Osteoblast (primary cell): ENCODE data around the gene FARSB. TPM values are rescaled to one million over a fixed set of nuclear protein-coding genes. Genes with fewer than 3 reads are reported as not detected.

Source experiments
- DNase-seq: peaks from one replicate; pipeline ENCODE4 v3.0.0; 2011; ENCODE audit warnings: low spot score, mixed read lengths; ENCODE audit not compliant: insufficient read length; ENCODE audit errors: missing footprints
- H2AFZ ChIP-seq: 2 replicates; pipeline ENCODE4 v1.6.0; 2011; ENCODE audit warnings: mild to moderate bottlenecking, low read length
- H3K27ac ChIP-seq: 2 replicates; pipeline ENCODE4 v1.5.1; 2011; ENCODE audit warnings: mild to moderate bottlenecking, low read depth, low read length, moderate library complexity
- H3K27me3 ChIP-seq: 2 replicates; pipeline ENCODE4 v1.6.0; 2012; ENCODE audit warnings: mild to moderate bottlenecking, control low read depth, inconsistent platforms, low read length, moderate library complexity; ENCODE audit not compliant: insufficient read depth
- H3K36me3 ChIP-seq: 2 replicates; pipeline ENCODE4 v1.5.1; 2011; ENCODE audit warnings: mild to moderate bottlenecking, low read length, control low read depth, moderate library complexity; ENCODE audit not compliant: insufficient read depth
- H3K4me1 ChIP-seq: 2 replicates; pipeline ENCODE4 v1.5.1; 2011; ENCODE audit warnings: mild to moderate bottlenecking, low read length, control low read depth, moderate library complexity; ENCODE audit not compliant: insufficient read depth
- H3K4me2 ChIP-seq: 2 replicates; pipeline ENCODE4 v1.6.0; 2011; ENCODE audit warnings: mild to moderate bottlenecking, low read length; ENCODE audit not compliant: insufficient read depth
- H3K4me3 ChIP-seq: fragments of 200-600 bp; sonication (generic); 3 replicates; pipeline ENCODE4 v1.5.1; 2012; ENCODE audit warnings: mild to moderate bottlenecking, low read length, inconsistent platforms; ENCODE audit not compliant: insufficient read depth
- H3K79me2 ChIP-seq: 2 replicates; pipeline ENCODE4 v1.6.0; 2012; ENCODE audit warnings: mild to moderate bottlenecking, low read length, control low read depth, inconsistent platforms; ENCODE audit not compliant: insufficient read depth
- H3K9me3 ChIP-seq: 2 replicates; pipeline ENCODE4 v1.5.1; 2011; ENCODE audit warnings: low read depth, low read length, control low read depth
- H4K20me1 ChIP-seq: 2 replicates; pipeline ENCODE4 v1.6.0; 2012; ENCODE audit warnings: mild to moderate bottlenecking, low read length, control low read depth; ENCODE audit not compliant: insufficient read depth
- total RNA-seq: library from RNA; depleted of rRNA; stranded (reverse); fragments of >200 nt; gene quantifications from 2 replicates; pipeline ENCODE4 v1.2.3, GENCODE V29; 2012
- TF ChIP-seq, protein P1 (sequence below): IDR thresholded peaks from 2 replicates; pipeline ENCODE4 v1.5.1; 2011; ENCODE audit warnings: mild to moderate bottlenecking, low read depth, low read length, moderate library complexity; ENCODE audit errors: extremely low read depth

The FARSB gene
- total RNA-seq, 1 donor = 15.2 TPM

DNA sequence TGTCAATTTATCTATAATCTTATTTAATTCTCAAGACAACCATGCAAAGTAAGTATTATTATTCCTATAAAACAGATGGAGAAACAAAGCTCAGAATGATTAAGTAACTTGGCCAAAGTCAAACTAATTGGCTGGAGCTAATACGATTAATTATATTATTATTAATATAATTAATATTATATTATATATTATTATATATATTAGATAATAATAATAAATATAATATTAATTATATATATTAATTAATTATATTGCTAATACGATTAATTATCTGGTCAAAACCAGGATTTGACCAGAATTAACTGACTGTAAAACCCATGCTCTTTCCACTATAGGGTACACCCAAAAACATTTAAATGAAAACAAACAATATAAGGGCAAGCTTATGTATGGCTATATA, 52.4 kb downstream of the FARSB start:
- Histone ChIP-seq H3K9me3 (no peaks in the 10 kb centered on the region), H3K36me3 (peaks cover 10% of the 10 kb centered on the region)

DNA sequence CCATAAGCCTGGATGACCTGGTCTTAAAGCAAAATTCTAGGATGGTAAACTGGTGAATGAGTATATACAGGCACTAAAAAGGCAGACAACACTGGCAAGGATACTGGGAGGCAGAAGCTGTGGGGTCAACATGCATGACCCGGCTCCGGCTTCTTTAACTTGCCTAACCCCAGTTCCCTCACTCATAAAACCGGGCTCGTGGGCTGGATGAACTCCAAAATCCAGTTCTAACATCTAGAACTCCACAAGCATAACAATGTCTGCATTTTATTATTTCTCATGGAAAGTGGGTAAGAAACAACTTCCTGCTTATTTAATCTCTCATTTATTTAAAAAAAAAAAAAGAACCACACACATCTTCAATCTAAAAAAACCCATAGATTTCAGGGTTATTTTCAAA, 57.3 kb downstream of the FARSB start:
- no peak overlapping the region for H3K27ac ChIP-seq
- peaks cover 16% of the 10 kb centered on the region for H3K4me1 ChIP-seq
- no peaks in the 10 kb centered on the region for H4K20me1 ChIP-seq
- no peaks in the 10 kb centered on the region for H3K27me3 ChIP-seq
- no peak overlapping the region for H2AFZ ChIP-seq
- H3K79me2 ChIP-seq = peaks cover 2% of the 10 kb centered on the region
- DNase-seq = no peak
- TF ChIP-seq, protein P1, sequence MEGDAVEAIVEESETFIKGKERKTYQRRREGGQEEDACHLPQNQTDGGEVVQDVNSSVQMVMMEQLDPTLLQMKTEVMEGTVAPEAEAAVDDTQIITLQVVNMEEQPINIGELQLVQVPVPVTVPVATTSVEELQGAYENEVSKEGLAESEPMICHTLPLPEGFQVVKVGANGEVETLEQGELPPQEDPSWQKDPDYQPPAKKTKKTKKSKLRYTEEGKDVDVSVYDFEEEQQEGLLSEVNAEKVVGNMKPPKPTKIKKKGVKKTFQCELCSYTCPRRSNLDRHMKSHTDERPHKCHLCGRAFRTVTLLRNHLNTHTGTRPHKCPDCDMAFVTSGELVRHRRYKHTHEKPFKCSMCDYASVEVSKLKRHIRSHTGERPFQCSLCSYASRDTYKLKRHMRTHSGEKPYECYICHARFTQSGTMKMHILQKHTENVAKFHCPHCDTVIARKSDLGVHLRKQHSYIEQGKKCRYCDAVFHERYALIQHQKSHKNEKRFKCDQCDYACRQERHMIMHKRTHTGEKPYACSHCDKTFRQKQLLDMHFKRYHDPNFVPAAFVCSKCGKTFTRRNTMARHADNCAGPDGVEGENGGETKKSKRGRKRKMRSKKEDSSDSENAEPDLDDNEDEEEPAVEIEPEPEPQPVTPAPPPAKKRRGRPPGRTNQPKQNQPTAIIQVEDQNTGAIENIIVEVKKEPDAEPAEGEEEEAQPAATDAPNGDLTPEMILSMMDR = no peak
- H3K4me2 ChIP-seq = no peak overlapping the region
- no peaks in the 10 kb centered on the region for H3K9me3 ChIP-seq
- no peak overlapping the region for H3K4me3 ChIP-seq
- H3K36me3 ChIP-seq = peaks cover 16% of the 10 kb centered on the region

More for the DNA sequence above, 52.4 kb downstream of the FARSB start:
- no peaks in the 10 kb centered on the region for H3K27me3 ChIP-seq
- TF ChIP-seq, protein P1 = no peak
- H3K4me2 ChIP-seq = no peak overlapping the region
- DNase-seq = no peak
- H3K4me3 ChIP-seq = no peak overlapping the region
- peaks cover under 1% of the 10 kb centered on the region for H3K4me1 ChIP-seq
- H3K27ac ChIP-seq = no peak overlapping the region
- no peak overlapping the region for H2AFZ ChIP-seq
- H3K79me2 ChIP-seq = peaks cover 2% of the 10 kb centered on the region
- H4K20me1 ChIP-seq = no peaks in the 10 kb centered on the region

DNA sequence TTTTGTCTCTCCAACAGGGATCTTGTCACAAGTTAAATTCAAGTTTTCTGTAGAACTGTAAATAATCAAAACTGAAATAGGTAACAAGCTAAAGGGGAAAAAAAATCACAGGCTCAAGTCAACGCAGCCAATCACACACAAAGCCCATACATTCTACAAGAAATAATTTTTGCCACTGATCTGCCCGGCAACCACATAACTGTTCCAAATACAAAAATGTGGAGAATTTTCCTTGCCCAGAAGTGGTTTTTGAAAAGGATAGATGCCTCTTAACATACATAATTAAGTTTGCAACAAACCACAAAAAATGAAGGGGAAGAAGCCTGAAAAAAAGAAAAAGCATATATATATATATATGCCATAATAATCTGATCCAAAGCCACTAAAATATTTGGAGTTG, 60.3 kb downstream of the FARSB start:
- Histone ChIP-seq H3K4me3 (no peak overlapping the region), H3K27me3 (no peaks in the 10 kb centered on the region), H3K4me1 (peaks cover 16% of the 10 kb centered on the region), H3K9me3 (no peaks in the 10 kb centered on the region), H4K20me1 (no peaks in the 10 kb centered on the region), H3K79me2 (peaks cover 2% of the 10 kb centered on the region), H2AFZ (no peak overlapping the region), H3K27ac (no peak overlapping the region), H3K36me3 (peaks cover 26% of the 10 kb centered on the region), H3K4me2 (no peak overlapping the region)
- TF ChIP-seq, protein P1 = no peak
- DNase-seq = no peak

DNA sequence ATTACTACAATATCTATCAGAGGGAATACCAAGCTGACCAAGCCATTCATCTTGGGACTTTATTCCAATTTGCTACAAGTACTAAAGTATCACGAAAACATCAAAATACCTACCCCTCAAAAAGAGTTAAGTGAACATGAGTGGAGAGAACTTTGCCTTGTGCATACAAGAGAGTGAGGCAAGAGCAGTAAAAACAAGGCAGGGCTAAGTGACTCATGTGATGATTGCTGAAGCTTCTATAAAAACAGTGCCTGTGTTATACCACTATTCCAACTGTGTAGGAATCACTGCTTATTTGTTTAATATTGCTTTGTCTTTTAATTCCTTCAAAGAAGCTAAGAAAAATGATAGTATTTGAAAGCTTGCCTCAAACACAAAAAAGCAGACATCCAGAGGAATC, 61.2 kb downstream of the FARSB start:
- peak; percentile 34 for DNase-seq
- Histone ChIP-seq H3K27ac (no peak overlapping the region), H3K4me3 (no peak overlapping the region), H3K4me1 (peaks cover 16% of the 10 kb centered on the region), H3K27me3 (no peaks in the 10 kb centered on the region), H3K4me2 (no peak overlapping the region), H3K9me3 (no peaks in the 10 kb centered on the region), H4K20me1 (no peaks in the 10 kb centered on the region), H3K36me3 (peaks cover 23% of the 10 kb centered on the region), H2AFZ (no peak overlapping the region), H3K79me2 (peaks cover 4% of the 10 kb centered on the region)
- TF ChIP-seq, protein P1 = no peak
